Stimulated activated CD4-positive, alpha-beta T cell treated with anti-CD3 and anti-CD28 coated beads, Interleukin-2, amount 100 ng/mL, for 24 hours (primary cell): ENCODE measurements around the gene NANOS3.
A peak's percentile ranks its signal among the peaks of the same experiment; 100 is the strongest.

ENCODE experiments used
- DNase-seq, 2 donors: peaks; one replicate each; pipeline ENCODE4 v3.0.0-alpha.2; 2020

Gene NANOS3

DNA sequence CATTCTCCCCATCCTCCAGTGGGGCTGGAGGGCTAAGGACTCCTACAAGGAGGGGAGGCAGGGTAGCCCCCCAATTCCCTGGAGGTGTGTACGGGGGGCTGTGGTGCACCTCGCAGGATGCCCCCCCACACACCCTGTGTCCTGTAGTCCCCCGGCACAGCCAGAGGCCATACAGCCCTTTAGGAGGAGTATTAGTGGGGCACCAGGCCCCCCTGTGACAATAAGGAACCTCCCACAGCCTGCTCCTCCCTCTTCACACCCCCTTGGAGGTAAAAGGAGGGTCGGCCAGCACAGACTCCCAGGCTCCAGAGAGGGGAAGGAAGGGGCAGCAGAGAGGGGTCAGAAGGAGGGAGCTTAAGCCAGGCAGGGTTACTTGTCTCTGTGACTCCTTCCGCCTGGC lies at the start of gene NANOS3:
Gene NANOS3, plus strand, starts transcription at position 301 of the 400 bp plus-strand sequence. CDS start 115 bp downstream, outside the sequence.
- no peak for DNase-seq

DNA sequence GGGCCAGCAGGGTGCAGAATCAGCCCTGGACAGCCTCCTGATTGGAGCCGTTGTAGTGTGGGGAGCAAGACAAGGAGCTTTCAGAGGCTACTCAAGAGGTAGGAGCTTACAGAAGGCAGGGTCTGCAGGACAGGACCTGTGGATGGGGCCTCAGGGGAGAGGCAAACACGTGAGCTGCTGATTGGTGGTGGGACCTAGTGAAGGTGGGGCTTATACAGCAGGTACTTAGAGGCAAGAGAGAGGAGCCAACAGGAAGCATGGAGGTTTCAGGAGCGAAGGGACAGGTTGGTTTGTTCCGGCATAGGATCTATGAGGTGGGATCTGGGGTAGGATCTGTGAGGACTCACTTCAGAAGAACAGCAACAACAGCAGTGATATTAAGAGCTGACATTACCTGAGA lies 49.3 kb upstream of the NANOS3 start:
- DNase-seq = no peak

DNA sequence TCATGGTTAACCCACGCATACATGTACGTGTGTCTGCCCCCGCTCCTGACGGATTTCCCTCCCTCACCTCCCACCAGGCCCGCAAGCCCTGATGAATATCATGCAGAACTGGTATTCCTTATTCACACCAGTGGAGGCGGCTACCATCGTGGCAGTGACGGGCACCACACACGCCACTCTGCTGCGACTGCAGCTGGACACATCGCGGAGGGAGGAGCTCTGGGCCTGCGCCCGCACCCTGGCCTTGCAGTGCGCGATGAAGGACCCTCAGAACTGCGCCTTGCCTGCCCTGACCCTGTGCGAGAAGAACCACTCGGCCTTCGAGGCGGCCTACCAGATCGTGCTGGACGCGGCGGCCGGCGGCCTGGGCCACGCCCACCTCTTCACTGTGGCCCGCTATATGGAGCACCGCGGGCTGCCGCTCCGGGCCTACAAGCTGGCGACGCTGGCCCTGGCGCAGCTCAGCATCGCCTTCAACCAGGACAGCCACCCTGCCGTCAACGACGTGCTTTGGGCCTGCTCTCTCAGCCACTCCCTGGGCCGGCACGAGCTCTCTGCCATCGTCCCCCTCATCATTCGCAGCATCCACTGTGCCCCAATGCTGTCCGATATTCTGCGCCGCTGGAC lies 46.7 kb upstream of the NANOS3 start:
- DNase-seq = no peak

DNA sequence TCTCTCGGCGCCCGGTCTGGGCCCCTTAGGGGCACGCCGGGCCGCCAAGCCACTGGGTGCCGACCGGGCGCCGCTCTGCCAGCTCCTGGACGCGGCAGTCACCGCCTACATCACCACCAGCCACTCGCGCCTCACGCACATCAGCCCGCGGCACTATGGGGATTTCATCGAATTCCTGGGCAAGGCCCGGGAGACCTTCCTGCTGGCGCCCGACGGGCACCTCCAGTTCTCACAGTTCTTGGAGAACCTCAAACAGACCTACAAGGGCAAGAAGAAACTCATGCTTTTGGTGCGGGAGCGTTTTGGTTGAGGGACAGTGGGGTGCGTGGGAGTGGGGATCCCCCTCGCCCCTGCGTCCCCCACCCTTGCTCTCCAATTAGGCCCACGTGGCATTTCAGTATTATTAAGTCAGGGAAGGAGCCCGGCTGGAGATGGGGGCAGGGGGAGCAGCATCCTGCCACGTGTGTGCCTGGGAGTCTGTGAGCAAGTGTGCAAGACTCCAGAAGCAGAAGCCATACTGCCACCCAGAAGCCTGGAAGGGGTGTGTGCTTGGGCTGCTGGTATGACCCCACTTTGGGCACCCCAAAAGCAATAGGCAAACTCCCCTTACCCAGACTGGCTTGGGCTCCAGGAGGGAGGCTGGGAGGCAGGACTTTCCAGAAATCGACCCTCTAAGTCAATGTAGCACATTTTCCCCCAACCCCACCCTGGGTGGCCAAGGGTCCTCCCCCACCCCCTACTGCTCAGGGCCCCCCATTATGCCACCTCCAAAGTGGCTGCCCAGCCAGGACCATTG lies 46.0 kb upstream of the NANOS3 start:
- DNase-seq = no peak

DNA sequence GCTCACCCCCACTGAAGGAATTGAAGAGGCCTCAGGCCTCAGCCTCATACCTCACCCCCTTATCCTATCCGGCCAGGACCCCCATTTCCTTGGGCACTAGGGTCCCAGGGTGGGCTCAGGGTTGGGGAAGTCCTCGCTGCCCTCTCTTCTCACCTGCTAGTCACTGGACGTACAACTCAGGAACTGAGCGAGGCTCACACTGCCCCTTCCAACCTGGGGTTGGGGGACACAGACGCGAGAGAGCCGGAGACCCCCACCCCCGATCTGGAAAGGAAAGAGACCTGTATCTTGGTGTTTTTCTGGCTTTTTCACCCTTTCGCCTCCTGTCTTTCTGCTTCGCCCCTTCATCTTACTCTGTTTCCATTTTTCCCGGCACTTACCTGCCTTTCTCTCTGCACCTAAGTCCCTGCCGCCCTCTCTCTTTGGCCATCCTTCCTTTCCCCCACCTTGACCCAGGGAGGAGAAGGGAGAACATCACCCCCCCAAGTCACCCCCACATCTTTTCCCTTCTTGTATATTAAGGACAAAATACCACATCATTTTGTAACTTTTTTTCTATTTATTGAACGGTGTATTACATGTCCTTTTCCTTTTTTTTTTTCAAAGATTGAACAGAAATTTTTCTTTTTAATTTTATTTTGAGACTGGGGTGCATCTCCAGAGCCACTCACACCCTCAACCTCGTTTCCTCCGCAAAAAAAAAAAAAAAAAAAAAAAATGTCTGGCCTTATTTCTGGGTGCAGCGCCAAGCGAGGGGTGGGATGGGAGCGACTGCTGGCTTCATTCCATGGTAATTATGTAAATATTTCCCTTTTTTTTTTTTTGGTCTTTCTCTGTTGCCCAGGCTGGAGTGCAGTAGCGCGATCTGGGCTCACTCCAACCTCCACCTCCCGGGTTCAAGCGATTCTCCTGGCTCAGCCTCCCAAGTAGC lies 45.1 kb upstream of the NANOS3 start:
- no peak for DNase-seq

DNA sequence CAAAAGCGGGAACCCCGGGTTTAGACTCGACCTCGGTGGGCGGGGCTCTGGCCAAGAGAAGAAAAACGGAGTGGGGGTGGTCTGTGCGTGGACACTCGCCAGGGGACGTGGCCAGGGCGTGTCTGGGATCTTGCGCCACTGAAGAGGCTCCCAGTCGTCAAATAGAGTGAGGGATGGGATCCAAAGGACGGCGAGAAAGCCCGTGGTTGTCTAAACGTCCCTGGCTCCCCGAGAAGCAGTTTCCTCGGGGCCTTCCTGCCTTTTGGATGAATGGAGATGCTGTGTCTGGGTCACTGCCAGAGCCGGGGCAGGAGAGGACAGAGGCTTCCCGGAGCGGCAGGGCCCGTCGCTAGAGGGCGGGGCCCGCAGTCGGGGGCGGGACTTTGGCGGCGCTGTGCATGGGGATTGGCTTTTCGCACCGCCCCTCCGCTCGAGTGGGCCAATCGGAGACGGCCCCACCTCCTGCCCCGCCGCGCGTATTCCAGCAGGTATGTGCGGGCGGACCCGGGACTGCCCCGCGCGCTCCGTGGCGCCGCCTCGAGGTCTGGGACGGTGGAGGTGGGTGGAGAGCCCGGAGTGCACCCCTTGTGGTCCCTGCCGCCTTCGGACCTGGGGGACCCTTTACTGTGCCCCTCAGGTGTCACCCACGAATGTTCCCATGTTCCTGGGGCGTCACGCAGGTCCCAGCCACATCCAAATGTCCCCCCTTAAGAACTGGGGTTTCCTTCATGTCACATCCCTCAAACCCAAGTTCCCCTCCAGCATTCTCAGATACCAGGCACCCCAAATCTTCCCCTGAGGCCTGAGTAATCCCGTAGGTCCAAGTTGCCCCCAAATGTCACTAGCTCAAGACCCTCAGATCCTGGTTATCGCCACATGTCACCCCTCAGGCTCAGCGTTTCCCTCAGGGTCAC lies 43.3 kb upstream of the NANOS3 start:
- DNase-seq = peak; percentile 93 to 97

DNA sequence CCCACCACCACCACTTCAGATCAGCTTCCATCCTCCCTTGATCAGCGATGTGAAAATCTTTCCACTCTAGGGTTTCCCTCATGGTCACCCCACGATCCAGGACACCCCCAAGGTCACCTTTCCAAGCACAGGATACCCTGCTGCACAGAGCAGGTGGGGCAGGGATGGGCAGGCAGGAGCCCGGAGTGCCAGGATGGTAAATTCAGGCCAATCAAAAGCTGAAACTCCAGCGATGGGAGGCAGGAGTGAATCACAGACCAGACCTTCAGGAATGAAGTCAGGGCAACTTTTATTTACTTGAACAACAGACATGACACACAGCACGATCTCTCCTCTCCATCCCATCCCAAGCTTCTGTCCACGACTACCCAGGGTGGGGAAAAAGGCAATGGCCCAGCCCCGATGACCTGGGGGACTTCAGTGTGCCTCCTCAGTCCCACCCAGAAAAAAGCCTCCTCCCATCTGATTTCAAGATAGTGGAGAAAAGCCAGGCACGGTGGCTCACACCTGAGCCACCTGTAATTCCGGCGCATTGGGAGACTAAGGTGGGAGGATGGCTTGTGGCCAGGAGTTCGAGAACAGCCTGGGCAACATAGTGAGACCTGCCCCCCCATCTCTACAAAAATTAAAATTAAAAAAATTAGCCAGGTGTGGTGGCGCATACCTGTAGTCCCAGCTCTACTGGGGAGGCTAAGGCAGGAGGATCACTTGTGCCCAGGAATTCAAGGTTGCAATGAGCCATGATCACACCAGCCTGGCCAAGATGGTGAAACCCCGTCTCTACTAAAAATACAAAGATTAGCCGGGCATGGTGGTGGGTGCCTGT lies 42.5 kb upstream of the NANOS3 start:
- DNase-seq = no peak

DNA sequence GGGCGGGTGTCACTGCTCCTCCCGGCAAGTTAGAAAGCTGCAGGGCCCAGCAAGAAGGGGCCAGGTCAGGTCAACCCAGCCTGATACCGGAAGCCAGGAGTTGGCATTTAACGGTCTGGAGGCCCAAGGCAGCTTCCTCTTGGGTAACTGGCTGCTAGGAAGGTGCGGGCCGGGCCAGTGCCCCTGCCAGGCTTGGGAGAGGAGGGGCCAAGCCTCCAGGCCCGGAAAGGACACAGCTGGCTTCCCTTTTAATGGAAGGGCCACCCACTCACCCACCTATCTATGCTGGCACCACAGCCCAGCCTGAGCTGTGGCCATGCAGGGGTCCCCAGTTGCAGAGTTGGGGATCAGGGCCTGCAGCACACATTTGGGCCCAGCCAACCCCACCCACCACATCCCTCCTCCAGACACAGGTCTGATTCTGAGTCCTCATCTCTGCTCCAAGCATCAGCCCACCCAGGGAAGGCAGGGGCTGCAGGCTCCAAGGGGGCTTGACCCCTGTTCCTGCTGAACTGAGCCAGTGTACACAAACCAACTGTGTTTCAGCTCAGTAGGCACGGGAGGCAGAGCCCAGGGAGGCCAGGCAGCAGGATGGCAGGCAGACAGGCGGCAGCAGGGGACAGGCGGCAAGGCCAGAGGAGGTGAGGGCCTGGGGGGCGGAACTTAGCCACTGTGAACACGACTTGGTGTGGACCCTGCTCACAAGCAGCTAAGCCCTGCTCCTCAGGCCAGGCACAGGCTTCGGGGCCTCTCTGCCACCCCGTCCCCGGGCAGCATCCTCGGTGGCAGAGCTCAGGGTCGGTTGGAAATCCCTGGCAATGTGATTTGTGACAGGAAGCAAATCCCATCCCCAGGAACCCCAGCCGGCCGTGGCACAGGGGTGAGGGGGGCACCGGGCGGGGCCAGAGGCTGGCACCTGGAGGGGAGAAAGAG lies 40.9 kb upstream of the NANOS3 start:
- DNase-seq = no peak

DNA sequence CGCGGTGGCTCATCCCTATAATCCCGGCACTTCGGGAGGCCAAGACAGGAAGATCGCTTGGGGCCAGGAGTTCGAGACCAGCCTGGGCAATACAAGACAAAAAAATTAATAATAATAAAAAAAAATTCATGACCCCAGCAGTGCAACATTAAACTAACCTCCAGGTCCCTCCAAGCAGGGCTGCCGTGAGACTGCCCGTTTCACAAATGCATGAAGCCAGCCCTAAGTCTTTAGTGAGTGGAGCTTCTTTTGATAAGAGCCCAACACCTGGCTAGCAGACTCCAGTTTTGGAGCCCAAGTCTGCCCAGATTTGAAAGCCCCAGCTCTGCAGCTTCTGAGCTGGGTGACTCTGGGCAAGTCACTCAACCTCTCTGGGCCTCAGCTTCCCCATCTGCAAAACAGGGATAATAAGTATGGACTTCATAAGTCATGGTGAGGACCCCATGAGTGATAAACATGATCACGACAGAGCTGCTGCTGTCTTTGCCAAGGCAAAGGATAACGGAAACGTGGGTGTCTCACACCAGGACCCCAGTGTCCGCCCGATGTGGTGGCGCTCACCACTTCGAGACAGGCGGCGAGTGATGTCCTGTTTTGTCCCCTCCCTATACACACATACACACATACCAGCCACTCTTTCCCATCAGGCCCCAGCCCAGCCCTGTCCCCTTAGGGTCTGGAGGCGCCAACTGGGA lies 38.4 kb upstream of the NANOS3 start:
- DNase-seq = no peak

DNA sequence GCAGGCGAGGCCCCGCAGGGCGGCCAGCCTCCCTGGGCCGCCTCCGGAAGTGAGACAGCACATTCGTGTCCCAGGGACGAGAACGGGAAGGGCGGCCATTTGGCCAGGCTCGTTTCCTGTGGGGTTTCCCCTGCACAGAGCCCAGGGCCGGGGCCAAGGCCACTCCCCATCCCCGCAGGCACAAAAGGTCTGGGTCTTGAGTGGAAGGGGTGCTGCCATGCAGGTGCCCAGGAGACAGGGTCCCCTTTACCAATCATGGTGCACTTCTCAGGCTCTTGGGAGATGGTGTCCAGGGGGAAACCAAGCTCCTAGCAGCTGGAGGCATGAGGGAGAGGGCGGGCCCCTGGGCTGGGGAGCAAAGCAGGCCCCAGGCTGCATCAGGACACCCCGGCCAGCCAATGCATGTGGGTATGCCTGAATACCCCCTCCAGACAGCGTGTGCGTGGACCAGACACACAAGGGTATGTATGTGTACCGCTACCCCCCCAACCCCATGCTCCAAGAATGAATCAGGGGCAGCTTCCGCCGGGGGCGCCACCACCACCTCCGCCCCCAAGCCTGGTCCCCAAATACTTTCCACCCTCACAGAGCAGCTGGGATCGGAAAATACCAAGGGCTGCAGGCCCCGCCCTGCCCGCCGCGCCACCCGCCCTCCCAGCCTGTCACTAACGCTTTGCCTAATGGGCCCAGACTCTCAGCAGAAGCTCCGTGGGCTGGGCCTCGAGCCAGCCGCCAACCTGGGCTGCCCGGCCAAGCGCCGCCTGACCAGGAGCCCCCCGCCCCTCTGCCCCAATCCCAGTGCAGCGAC lies 37.6 kb upstream of the NANOS3 start:
- DNase-seq = peak; percentile 87 to 89

DNA sequence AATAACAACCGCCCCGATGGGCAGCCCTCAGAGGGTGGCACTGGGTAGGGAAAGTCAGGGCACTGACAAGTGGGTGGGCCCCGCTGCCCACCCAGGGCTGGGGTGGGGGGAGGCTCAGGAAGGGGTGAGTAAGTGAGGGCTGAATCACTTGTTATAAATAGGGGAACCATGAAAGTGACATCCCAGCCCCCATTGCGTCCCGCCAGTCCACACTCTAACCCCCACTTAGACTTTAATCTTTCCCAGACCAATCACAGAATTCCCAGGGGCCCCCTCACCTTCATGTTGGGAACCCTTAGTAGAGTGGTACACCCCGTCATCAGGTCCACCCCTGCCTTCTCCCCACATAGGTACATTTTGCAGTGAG lies 37.0 kb upstream of the NANOS3 start:
- no peak for DNase-seq

DNA sequence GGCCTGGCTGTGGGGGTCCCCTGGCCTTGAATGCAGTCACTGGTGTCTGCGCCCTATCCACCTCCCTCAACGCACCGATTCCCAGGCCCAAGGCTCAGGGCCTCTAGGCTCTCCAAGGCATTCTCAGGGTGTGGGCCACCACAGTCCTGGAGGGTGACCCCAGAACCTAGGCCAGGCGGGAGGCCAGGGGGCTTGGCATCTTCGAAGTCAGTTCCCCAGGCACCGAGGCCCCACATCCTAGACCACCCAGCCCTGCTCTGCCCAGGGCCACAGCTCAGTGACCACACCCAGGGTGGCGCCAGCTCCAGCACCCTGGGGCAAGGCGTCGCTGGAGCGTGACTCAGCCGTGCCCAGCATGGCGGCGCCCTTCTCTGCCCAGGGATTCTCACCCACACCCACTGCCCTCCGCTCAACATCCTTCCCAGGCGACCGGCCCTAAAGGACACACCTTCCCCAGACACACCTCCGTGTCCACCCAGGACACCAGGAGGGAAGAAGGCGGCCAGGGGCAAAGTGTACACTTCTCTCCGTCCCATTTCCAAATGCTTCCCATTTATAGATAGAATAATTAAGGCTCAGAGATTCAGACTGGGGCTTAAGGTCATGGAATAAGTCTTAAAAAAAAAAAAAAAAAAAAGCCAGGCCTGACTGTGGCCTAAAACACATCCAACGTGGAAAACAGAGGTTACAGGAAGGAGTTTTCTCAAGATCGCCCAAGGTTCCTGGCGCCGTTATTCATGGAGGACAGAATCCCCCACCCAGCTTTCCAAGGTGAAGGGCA lies 36.4 kb upstream of the NANOS3 start:
- DNase-seq = peak in 1 of 2 donors; percentile 59

DNA sequence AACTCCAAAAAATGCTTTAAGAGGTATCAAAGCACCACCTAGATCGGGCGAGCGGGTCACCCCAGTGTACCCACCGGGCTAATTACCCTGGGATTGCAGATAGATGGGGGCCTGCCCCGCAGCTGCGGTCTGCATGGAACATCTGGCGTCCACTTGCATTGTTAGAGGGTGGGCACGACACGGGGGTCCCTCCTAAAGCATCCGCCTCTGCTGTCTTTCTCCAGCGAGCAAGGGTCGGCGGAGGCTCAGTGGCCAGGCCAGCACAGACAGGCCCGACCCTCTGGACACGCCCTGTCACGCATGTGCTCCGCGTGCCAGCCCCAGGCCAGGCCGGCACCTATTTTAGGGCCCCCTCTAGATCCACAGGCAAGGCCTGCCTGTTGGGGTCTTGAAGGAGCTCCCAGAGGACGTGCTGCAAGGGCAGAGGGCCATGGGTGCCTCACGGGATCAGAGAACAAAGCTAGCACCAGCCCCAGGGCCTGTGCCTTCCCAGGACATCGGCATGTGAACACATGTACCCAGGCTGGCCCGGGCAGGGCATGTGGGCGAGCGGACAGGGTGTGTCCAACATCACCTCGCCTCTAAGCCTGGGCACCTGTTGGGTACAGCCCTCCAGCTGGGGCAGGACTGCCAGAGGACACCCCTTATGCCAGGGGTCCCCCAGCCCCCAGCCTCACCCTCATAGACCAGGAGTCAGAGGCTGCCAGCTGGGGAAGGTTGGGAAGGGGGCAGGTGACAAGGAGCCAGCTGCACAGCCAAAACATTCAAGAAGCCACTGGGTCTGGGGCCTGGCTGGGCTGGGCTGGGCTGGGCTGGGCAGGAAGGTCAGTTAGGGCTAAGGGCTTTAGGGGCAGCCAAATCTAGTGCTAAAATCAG lies 35.6 kb upstream of the NANOS3 start:
- no peak for DNase-seq

DNA sequence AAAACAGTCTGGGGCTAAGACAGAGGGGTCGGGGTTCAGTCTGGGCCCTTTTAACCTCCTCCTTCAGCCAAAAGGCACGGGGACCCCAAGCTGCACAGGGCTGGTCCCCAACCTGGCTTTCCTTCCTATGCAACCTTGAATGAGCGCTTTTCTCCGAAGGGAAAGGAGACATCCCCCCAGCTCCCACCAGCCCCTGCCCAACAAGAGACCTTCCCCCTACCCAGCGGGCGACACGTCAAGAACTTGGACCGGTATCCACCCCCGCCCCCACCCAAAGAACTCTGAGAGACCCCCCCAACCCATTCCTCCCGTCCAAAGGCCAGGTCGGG lies 35.0 kb upstream of the NANOS3 start:
- no peak for DNase-seq

DNA sequence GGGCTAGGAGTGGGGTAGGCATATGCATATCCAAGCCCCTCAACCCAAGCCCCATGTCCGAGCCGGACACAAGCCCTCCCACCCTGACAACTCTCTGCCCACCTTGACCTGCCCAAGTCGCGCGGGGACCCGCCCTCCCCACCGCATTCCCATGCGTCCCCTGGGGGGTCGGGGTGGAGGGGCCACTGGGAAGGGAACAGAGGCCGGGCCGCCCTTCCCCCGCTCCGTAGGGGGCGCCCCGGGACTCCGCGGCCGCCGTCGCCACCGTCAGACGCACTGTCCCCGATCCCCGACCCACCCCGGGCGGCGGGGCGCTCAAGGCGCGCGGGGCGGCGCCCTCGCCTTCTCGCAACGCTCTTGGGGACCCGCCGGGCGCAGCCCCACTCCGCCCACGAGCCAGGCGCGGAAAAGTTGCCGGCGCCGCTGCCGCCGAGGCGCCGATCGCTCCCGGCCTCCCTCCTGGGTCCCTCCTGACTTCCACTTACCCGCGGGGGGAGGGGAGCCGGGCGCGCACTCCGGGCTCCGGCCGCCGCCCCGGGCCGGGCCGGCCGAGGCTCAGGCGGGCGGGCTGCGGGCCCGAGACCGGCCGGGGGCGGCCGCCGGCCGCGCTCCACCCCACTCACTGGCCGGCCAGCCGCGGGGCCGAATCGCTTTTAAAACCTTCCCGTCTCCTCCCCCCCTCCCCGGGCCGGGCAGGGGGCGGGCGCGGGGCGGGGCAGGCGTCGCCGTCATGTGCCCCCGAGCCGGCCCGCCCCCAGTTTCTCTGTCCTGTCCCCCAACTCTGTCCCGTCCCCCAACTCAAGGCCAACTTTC lies 34.4 kb upstream of the NANOS3 start:
- DNase-seq = peak; percentile 69 to 78
